Upper lobe of right lung (tissue), 1 donor: ENCODE results near the gene SEC23B. TPM values are rescaled to one million over a fixed set of nuclear protein-coding genes. Genes with fewer than 3 reads are reported as not detected.

Experiments used
- ATAC-seq: fragments of 200-7000 bp; cut with Tn5 transposase; one replicate; pipeline ENCODE4 v1.9.1; 2020; ENCODE audit warnings: mild to moderate bottlenecking, moderate library complexity
- DNase-seq: peaks from one replicate; pipeline ENCODE4 v3.0.0-alpha.2; 2020
- H3K27ac ChIP-seq: fragments of 200-600 bp; one replicate; pipeline ENCODE4 v1.8.0; 2022
- H3K27me3 ChIP-seq: fragments of 200-600 bp; one replicate; pipeline ENCODE4 v1.8.0; 2022; ENCODE audit warnings: mild to moderate bottlenecking
- H3K36me3 ChIP-seq: fragments of 200-600 bp; one replicate; pipeline ENCODE4 v1.8.0; 2022
- H3K4me1 ChIP-seq: fragments of 200-600 bp; one replicate; pipeline ENCODE4 v1.8.0; 2022
- H3K4me3 ChIP-seq: fragments of 200-600 bp; one replicate; pipeline ENCODE4 v1.8.0; 2022; ENCODE audit warnings: mild to moderate bottlenecking
- H3K9me3 ChIP-seq: fragments of 200-600 bp; one replicate; pipeline ENCODE4 v1.8.0; 2022
- intact Hi-C: fragments of 100-400 bp; cut with DNase I; formaldehyde crosslinking; loops from one replicate; pipeline ENCODE4 v1.11.0; 2022
- total RNA-seq: library from RNA; stranded (reverse); fragmentation: NEBNext Ultra II Directional; extraction: Animal tissue kit (Norgen Biotek cat#: 25700); gene quantifications from one replicate; pipeline ENCODE4 v1.2.1, GENCODE V29; 2021
- TF ChIP-seq, protein P1 (sequence below): fragments of 200-600 bp; IDR thresholded peaks from one replicate; pipeline ENCODE4 v1.8.0; 2022; ENCODE audit warnings: antibody characterized with exemption
- donor health status: DM: no; HTN: yes; CAD: no; lungs with severe emphysema.

Gene SEC23B
- total RNA-seq, 1 donor from 2014 or later, result 62.9 TPM

DNA sequence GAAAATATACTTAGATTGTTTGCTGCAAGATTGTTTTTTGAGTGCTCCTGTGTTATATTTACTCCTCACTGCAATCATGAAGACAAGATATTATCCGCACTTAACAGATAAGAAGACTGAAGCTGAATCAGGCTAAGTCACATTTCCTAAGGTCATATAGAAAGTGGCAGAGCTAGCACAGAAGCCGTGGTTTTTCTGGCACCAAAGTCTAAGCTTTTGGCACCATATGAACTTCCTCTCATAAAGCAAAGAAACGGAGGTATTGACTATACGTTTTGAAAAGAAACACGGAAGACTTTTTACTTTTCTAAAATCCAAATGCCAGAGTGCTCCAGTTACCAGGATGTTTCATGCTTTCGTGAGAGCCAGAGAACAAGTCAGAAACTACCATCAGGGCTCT lies 70.8 kb downstream of the SEC23B start:
- DNase-seq (no peak), ATAC-seq (no peak)
- Histone ChIP-seq H3K4me3 (no peak overlapping the region), H3K4me1 (no peaks in the 10 kb centered on the region), H3K36me3 (no peaks in the 10 kb centered on the region), H3K27ac (no peak overlapping the region), H3K27me3 (no peaks in the 10 kb centered on the region), H3K9me3 (no peaks in the 10 kb centered on the region)
- TF ChIP-seq, protein P1, sequence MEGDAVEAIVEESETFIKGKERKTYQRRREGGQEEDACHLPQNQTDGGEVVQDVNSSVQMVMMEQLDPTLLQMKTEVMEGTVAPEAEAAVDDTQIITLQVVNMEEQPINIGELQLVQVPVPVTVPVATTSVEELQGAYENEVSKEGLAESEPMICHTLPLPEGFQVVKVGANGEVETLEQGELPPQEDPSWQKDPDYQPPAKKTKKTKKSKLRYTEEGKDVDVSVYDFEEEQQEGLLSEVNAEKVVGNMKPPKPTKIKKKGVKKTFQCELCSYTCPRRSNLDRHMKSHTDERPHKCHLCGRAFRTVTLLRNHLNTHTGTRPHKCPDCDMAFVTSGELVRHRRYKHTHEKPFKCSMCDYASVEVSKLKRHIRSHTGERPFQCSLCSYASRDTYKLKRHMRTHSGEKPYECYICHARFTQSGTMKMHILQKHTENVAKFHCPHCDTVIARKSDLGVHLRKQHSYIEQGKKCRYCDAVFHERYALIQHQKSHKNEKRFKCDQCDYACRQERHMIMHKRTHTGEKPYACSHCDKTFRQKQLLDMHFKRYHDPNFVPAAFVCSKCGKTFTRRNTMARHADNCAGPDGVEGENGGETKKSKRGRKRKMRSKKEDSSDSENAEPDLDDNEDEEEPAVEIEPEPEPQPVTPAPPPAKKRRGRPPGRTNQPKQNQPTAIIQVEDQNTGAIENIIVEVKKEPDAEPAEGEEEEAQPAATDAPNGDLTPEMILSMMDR, result no peak
- intact Hi-C loops, result no loop called here

DNA sequence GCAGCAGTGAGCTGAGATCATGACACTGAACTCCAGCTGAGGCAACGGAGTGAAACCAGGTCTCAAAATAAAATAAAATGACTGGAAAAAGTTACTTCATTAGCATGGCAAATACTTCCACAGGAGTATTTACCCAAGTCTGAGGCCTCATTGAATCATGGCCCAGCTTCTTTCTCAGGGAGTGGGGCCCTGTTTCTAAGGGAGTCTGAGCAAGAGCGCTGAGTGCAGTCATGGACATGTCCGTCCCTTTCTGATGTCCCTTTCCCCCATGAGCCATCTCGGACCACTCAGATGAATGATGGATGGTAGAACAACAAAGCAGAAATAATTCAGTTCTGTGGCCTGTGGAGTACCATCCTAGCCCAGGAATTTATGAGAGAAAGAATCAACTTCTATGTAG lies 72.3 kb downstream of the SEC23B start:
- intact Hi-C loops, result no loop called here
- Histone ChIP-seq H3K9me3 (no peaks in the 10 kb centered on the region), H3K4me1 (no peaks in the 10 kb centered on the region), H3K4me3 (no peak overlapping the region), H3K27ac (no peak overlapping the region), H3K36me3 (no peaks in the 10 kb centered on the region), H3K27me3 (no peaks in the 10 kb centered on the region)
- no peak for DNase-seq
- TF ChIP-seq, protein P1, result no peak
- no peak for ATAC-seq

DNA sequence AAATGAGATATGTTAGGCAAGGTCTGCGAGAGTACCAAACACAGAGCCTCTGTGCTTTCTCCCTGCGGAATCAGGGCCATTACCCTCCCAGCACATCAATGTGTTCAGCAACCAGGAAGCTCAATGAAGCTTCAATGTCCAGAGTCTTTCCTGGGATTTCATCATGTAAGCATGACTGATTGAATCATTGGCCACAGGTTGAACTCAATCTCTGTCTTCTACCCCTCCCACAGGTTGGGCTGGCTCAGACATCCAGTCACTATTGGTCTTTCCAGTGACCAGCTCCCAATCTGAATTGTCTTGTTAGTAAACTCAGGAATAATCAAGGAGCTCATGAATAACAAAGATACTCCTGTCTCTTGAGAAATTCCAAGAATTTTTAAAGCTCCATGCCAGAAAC lies 77.4 kb downstream of the SEC23B start:
- no peaks in the 10 kb centered on the region for H3K36me3 ChIP-seq
- H3K4me3 ChIP-seq, result no peak overlapping the region
- no peak overlapping the region for H3K27ac ChIP-seq
- ATAC-seq (no peak), DNase-seq (no peak)
- TF ChIP-seq, protein P1, result no peak
- H3K4me1 ChIP-seq, result peaks cover 12% of the 10 kb centered on the region
- no peaks in the 10 kb centered on the region for H3K27me3 ChIP-seq
- intact Hi-C loops, result no loop called here
- no peaks in the 10 kb centered on the region for H3K9me3 ChIP-seq

DNA sequence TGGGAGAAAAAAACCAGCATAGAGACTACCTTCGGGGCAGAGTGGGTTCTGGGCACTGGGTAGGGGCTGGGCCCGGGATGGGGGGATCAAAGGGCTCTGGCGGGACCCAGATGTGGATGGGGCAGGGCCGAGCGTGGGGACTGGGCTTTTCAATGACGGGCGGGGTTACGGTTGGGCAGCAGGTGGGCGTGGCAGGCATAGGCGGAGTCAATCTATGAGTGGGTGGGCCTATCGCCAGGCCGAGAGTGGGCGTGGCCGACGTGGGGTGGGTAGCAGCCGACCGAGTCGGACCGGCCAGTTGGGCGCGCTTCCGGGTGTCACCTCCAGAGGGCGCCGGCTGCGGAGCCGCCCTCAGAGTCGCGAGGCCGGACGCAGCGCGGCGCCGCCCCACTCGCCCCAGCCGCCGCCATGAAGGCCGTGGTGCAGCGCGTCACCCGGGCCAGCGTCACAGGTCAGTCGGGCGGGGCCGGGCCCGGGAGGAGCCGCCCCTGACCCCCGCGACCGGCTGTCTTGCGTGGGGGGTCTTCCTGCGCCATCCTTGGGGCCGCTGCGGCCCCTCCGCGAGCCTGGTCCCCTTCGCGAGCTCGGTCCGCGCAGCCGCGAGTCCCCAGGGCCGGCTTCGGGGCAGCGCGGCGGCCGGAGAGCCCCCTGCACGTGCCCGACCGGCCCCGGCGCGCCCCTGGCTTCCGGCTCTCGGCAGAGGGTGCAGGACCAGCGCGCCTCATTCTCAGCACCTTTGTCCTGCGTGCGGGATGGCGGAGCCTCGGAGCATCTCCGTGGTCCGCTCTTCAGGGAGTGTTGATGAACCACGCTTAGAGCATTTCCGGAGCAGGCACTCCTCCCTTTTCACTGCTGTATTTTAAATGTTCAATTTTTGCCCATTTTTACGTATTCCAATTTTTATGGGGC lies 80.2 kb downstream of the SEC23B start, which contains the start of gene DTD1:
DTD1 (plus strand) TSS at position 390 of the 909 bp plus-strand sequence; CDS start at position 409, 19 bp downstream.
- Histone ChIP-seq H3K9me3 (no peaks in the 10 kb centered on the region), H3K36me3 (no peaks in the 10 kb centered on the region), H3K4me1 (peaks cover 12% of the 10 kb centered on the region), H3K4me3 (peak within 1 kb of the TSS; percentile 80), H3K27me3 (no peaks in the 10 kb centered on the region), H3K27ac (peak within 1 kb of the TSS; percentile 77)
- intact Hi-C loops, result no loop called here
- TF ChIP-seq, protein P1, result peak; percentile 69
- ATAC-seq (peak; percentile 99), DNase-seq (peak; percentile 98)

DNA sequence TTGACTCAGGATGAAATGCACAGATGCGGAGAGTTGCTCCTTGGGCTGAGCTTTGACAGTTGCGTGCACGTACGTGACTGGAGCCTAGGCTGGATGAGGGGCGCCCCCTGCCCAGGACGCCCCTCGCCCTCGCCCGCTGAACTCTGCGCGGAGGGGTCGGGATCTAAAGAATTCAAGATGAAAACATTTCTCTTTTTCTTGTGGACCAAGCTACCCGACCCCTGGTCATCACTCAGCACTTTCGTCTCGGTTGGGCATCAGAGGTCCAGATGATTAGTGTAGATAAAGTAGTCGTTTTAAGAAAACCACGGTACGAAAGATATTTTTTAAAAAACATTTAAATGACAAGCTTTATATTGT lies 80.8 kb downstream of the SEC23B start:
- intact Hi-C loops, result no loop called here
- no peaks in the 10 kb centered on the region for H3K36me3 ChIP-seq
- TF ChIP-seq, protein P1, result no peak
- H3K27me3 ChIP-seq, result no peaks in the 10 kb centered on the region
- DNase-seq, result no peak
- ATAC-seq, result no peak
- H3K4me3 ChIP-seq, result peak overlapping the region; percentile 80
- peak overlapping the region; percentile 77 for H3K27ac ChIP-seq
- H3K4me1 ChIP-seq, result peaks cover 12% of the 10 kb centered on the region
- H3K9me3 ChIP-seq, result no peaks in the 10 kb centered on the region
